Naive thymus-derived CD8-positive, alpha-beta T cell (primary cell): ENCODE results near the gene INPP4A. TPM values are rescaled to one million over a fixed set of nuclear protein-coding genes. Genes with fewer than 3 reads are reported as not detected.

ENCODE experiments used
- ATAC-seq, 2 donors: fragments of 150-1000 bp; cut with Tn5 transposase in 1 of 2; sonication (Bioruptor Pico), chemical (Tn5 transposase) in 1 of 2; 1 replicate in 1 of 2; 2 replicates in 1 of 2; pipeline ENCODE4 v1.10.0; 2021; ENCODE audit warnings: mild to moderate bottlenecking in 2 of 2, moderate library complexity in 2 of 2
- POLR2A ChIA-PET: fragments of 350-600 bp; sonication (Branson Sonifier 250); formaldehyde crosslinking; loops from one replicate; lab custom pipeline; 2021; ENCODE audit warnings: antibody characterized with exemption; lab: Charles Lee
- DNase-seq, 10 donors: peaks; one replicate each; pipeline versions ENCODE4 v3.0.0 to v3.0.0-alpha.2; 2020 to 2022
- H3K27ac Mint-ChIP-seq, 10 donors: one replicate each; pipeline ENCODE4 v1.8.0; 2020 to 2022; ENCODE audit warnings: mild to moderate bottlenecking in 10 of 10, mixed read lengths in 10 of 10, moderate library complexity in 4 of 10, inconsistent platforms in 1 of 10
- H3K27me3 Mint-ChIP-seq, 5 donors: one replicate each; pipeline ENCODE4 v1.8.0; 2021 to 2022; ENCODE audit warnings: mixed read lengths in 5 of 5
- H3K36me3 Mint-ChIP-seq, 3 donors: one replicate each; pipeline ENCODE4 v1.8.0; 2020 to 2022; ENCODE audit warnings: mixed read lengths in 3 of 3, mild to moderate bottlenecking in 2 of 3, inconsistent platforms in 1 of 3
- H3K4me1 Mint-ChIP-seq, 4 donors: one replicate each; pipeline ENCODE4 v1.8.0; 2021 to 2022; ENCODE audit warnings: mixed read lengths in 4 of 4
- H3K4me3 Mint-ChIP-seq, 10 donors: one replicate each; pipeline ENCODE4 v1.8.0; 2020 to 2022; ENCODE audit warnings: mild to moderate bottlenecking in 10 of 10, mixed read lengths in 10 of 10, moderate library complexity in 6 of 10, inconsistent platforms in 1 of 10
- H3K9me3 Mint-ChIP-seq, 9 donors: one replicate each; pipeline ENCODE4 v1.8.0; 2020 to 2022; ENCODE audit warnings: mixed read lengths in 9 of 9, mild to moderate bottlenecking in 3 of 9, inconsistent platforms in 1 of 9, moderate library complexity in 1 of 9
- polyA plus RNA-seq, 3 donors: library from polyadenylated mRNA; unstranded; fragments of 300-500 nt; fragmentation: Illumina TruSeq; gene quantifications; one replicate each; pipeline ENCODE4 v1.2.3, GENCODE V29; 2021
- total RNA-seq, 8 experiments: library from RNA in 2 of 8; stranded (reverse) in 2 of 8; gene quantifications; one replicate each; pipeline ENCODE4 v1.2.3 and lab custom pipeline; 2021 to 2026

Gene INPP4A
- total and polyA plus RNA-seq, 5 experiments from 2014 or later, result 37.7 to 141 (median 64.3) TPM

DNA sequence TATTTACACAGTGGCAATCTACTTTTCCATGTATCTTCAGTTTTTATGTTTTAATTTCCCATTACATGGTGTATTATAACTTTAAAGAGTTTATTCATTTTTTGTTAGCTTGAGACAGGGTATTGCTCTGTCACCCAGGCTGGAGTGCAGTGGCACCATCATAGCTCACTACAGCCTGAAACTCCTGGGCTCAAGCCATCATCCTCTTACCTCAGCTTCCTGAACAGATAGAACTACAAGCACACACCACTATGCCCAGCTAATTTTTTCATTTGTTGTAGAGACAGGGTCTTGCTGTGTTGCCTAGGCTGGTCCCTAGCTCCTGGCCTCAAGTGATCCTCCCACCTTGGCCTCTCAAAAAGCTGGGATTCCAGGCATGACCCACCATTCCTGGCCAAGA, 96.8 kb downstream of the INPP4A start:
- DNase-seq, result no peak
- Mint-ChIP-seq H3K9me3 (no peaks in the 10 kb centered on the region), H3K4me3 (no peak overlapping the region), H3K27me3 (no peaks in the 10 kb centered on the region), H3K27ac (peak overlapping the region in 2 of 10 donors; percentile 64 to 78), H3K4me1 (peaks cover 0 to 25% (median 11%) of the 10 kb centered on the region in 4 donors), H3K36me3 (peaks cover 4 to 95% (median 41%) of the 10 kb centered on the region in 3 donors)
- POLR2A ChIA-PET, result no interaction called here
- ATAC-seq, result no peak

DNA sequence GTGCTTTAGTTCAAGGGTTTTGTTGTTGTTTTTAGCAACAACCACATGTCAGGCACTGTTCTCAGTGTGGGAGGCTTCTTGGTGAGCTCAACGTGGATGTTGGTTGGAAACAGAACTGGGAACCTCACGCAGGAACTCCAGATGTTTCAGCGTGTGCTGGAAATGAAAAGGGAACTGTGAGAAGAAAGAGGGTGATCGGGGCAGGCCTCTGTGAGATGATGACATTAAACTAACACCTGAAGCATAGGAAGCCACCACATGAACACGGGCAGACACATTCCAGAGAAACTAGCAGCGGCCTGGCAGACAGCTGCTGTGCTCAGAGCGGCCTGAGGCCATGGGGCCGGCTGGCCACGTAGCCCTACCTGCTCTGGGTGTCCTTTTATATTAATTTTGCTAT, 97.2 kb downstream of the INPP4A start:
- no peak overlapping the region for H3K4me3 Mint-ChIP-seq
- H3K4me1 Mint-ChIP-seq, result peaks cover 3 to 29% (median 15%) of the 10 kb centered on the region in 4 donors
- ATAC-seq (no peak), DNase-seq (no peak)
- H3K36me3 Mint-ChIP-seq, result peaks cover 4 to 95% (median 38%) of the 10 kb centered on the region in 3 donors
- POLR2A ChIA-PET, result no interaction called here
- H3K27ac Mint-ChIP-seq, result peak overlapping the region in 5 of 10 donors; percentile 4 to 78 (median 49)
- H3K9me3 Mint-ChIP-seq, result no peaks in the 10 kb centered on the region
- no peaks in the 10 kb centered on the region for H3K27me3 Mint-ChIP-seq

DNA sequence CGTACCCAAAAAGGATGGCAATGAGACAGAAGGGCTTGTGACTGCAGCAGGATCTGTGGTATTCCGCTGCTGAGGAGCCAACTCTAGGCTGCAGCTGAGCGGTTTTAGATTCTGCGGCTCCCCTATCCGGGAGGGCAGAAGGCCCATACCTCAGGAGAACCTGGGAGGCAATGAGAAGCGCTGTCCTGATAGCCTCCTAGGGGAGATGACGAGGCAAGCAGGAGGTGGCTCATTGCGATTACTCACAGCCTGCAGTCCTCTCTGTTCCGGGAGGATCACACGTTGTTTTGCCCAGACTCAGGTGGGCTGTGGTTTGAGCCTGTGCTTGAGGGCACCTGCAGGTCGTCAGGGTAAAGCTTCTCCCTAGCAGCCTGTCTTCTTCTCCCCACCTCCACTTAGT, 98.6 kb downstream of the INPP4A start:
- H3K4me1 Mint-ChIP-seq, result peaks cover 15 to 42% (median 24%) of the 10 kb centered on the region in 4 donors
- DNase-seq (no peak), ATAC-seq (no peak)
- peak overlapping the region in 2 of 10 donors; percentile 35 to 51 for H3K27ac Mint-ChIP-seq
- no peak overlapping the region for H3K4me3 Mint-ChIP-seq
- POLR2A ChIA-PET, result interaction anchor here (0.6 kb wide), 1 partner anchor 100 kb away, joined by 5 read pairs; no protein-coding TSS in a partner anchor
- peaks cover 4 to 95% (median 42%) of the 10 kb centered on the region in 3 donors for H3K36me3 Mint-ChIP-seq
- no peaks in the 10 kb centered on the region for H3K27me3 Mint-ChIP-seq
- no peaks in the 10 kb centered on the region for H3K9me3 Mint-ChIP-seq

DNA sequence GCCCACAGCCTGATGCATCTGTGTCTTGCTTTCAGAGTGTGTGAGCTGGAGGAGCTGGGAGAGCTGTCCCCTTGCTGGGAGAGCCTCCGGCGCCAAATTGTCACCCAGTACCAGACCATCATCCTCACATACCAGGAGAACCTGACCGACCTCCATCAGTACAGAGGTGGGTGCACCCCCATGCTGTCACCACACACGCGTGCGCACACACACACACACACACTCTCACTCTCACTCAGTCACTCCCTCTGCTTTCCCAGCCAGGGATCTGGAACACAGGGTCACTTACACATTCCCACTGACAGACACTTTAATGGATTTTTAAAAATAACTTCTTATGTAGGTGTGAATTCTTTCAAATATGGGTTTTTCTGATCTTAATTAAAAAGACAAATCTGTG, 99.2 kb downstream of the INPP4A start:
- no peak for ATAC-seq
- POLR2A ChIA-PET, result interaction anchor here (0.6 kb wide), 1 partner anchor 100 kb away, joined by 5 read pairs; no protein-coding TSS in a partner anchor
- Mint-ChIP-seq H3K4me1 (peaks cover 20 to 45% (median 26%) of the 10 kb centered on the region in 4 donors), H3K9me3 (no peaks in the 10 kb centered on the region), H3K27me3 (no peaks in the 10 kb centered on the region), H3K27ac (peak overlapping the region in 6 of 10 donors; percentile 16 to 76 (median 50)), H3K36me3 (peaks cover 4 to 92% (median 35%) of the 10 kb centered on the region in 3 donors), H3K4me3 (no peak overlapping the region)
- DNase-seq, result no peak

DNA sequence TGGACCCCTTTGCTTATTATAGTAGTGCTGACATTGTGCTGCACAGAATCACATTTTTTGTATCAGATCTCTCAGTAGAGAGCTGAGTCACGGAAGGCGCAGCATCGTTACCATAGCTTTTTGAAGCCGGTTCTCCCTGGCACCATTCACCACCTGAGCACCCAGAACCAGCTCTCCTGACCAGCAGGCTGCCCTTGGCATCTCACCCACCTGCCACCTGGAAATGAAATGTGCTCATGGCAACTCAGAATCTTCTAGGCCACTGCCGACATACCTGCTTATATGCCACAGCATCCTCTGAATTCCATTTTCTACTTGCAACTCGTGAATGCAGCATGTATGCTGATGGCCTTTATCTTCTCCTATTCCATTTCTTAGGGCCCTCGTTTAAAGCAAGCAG, 100.9 kb downstream of the INPP4A start:
- POLR2A ChIA-PET, result no interaction called here
- no peaks in the 10 kb centered on the region for H3K27me3 Mint-ChIP-seq
- H3K4me3 Mint-ChIP-seq, result no peak overlapping the region
- no peaks in the 10 kb centered on the region for H3K9me3 Mint-ChIP-seq
- H3K27ac Mint-ChIP-seq, result peak overlapping the region in 4 of 10 donors; percentile 7 to 70 (median 25)
- peaks cover 27 to 60% (median 37%) of the 10 kb centered on the region in 4 donors for H3K4me1 Mint-ChIP-seq
- DNase-seq (no peak), ATAC-seq (no peak)
- peaks cover 4 to 88% (median 27%) of the 10 kb centered on the region in 3 donors for H3K36me3 Mint-ChIP-seq

DNA sequence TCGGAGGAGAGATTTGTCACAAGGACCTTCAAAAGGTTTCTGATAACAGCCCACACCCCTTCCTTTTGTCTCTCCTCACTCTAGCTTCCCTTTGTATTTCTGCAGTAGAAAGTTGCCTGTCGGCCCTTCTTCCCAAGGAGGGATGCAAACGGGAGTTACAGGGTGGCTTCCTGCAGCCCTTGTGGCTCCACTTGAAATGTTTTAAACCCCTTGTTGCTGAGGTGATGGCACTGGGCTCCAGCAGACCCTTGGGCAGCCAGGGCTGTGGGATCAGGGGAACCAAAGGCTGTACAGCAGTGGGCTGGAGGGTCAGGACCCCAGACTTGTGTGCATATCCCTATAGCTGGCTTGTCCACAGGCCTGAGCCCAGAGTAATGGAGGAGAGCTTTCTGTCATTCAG, 101.5 kb downstream of the INPP4A start:
- Mint-ChIP-seq H3K9me3 (no peaks in the 10 kb centered on the region), H3K27me3 (no peaks in the 10 kb centered on the region), H3K4me1 (peaks cover 30 to 65% (median 43%) of the 10 kb centered on the region in 4 donors), H3K4me3 (no peak overlapping the region), H3K27ac (peak overlapping the region in 5 of 10 donors; percentile 39 to 70 (median 50)), H3K36me3 (peaks cover 4 to 88% (median 27%) of the 10 kb centered on the region in 3 donors)
- POLR2A ChIA-PET, result no interaction called here
- ATAC-seq (no peak), DNase-seq (no peak)

DNA sequence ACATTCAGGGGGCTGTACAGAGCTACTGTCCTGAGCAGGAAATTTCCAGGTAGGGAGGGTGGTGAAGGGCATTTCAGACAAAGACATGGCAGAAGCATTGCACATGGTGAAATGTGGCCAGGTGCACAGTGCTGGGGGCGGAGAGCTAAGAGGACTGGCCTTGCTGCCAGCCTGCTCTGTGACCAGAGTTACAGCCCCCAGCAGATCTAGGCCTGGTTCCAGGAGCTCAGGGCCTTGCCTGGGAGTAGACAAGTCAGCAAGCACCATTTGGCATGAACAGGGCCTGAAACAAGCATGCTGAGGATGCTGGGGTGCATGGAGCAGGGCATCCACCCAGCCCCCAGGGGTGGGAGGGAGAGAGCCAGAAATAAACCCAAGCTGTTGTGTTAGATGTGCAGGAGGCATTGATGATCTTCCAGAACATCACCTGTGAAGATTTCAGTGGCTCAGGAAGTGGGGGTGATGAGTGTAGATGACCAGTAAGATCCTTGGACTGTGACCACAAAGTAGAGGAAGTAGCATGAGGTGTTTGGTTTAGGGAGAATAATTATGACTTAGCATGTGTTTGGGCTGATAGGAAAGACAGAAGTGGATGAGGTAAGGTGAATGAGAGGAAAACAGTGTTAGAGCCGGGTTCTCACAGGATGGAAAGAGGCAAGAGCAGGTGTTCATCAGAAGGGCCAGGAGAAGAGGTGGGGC, 102.6 kb downstream of the INPP4A start:
- POLR2A ChIA-PET, result no interaction called here
- no peak for DNase-seq
- Mint-ChIP-seq H3K36me3 (peaks cover 4 to 92% (median 27%) of the 10 kb centered on the region in 3 donors), H3K4me3 (peak overlapping the region in 3 of 10 donors; percentile 6 to 59 (median 19)), H3K4me1 (peaks cover 32 to 72% (median 49%) of the 10 kb centered on the region in 4 donors), H3K9me3 (no peaks in the 10 kb centered on the region), H3K27ac (peak overlapping the region; percentile 36 to 84 (median 66)), H3K27me3 (no peaks in the 10 kb centered on the region)
- ATAC-seq, result no peak

DNA sequence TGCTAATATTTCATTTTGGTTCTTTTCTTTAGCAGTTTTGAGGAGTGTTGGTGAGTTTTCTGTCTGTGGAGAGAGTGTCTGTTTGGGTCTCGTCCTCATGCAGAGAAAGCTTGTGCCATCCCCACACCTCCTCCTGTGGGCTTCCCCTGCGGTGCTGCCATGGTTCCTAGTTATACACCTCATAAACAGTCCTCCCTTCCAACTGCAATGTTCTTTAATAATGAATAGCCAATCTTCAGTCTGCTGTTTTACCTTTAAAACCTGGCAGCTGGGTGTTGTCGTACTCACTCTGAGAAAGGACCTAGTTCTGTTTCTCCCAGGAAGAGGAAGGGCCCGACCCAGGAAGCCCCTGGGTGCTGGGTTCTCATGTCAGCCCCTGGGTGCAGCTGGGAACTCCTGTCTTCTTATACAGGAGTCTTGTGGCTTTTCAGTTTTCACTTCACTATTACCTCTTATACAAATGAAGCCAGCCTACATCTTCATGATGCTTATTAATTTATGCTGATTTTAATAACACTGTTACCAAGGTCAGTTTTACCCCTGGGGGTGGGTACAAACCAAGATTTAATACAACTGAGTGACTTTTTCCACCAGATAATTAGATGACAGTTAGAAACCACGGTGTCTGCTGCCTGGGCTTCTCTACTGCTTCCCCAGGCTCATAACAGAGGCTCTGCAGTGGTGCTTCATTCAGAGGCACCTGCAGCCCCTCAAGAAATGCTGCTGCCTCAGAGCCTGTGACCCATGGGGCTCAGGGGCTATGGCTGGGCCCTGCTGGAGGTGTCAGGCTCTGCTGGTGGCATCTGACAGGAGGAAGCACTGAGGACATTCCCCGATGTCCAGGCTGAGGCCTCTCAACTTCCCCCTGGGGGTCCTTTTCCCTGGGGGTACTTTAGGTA, 104.5 kb downstream of the INPP4A start:
- peaks cover 0 to 93% (median 25%) of the 10 kb centered on the region in 3 donors for H3K36me3 Mint-ChIP-seq
- H3K4me1 Mint-ChIP-seq, result peaks cover 35 to 73% (median 53%) of the 10 kb centered on the region in 4 donors
- H3K27ac Mint-ChIP-seq, result peak overlapping the region; percentile 46 to 88 (median 73)
- POLR2A ChIA-PET, result no interaction called here
- peak overlapping the region in 1 of 10 donors; percentile 39 for H3K4me3 Mint-ChIP-seq
- no peaks in the 10 kb centered on the region for H3K9me3 Mint-ChIP-seq
- H3K27me3 Mint-ChIP-seq, result no peaks in the 10 kb centered on the region
- DNase-seq (no peak), ATAC-seq (peak; percentile 25 to 28)

DNA sequence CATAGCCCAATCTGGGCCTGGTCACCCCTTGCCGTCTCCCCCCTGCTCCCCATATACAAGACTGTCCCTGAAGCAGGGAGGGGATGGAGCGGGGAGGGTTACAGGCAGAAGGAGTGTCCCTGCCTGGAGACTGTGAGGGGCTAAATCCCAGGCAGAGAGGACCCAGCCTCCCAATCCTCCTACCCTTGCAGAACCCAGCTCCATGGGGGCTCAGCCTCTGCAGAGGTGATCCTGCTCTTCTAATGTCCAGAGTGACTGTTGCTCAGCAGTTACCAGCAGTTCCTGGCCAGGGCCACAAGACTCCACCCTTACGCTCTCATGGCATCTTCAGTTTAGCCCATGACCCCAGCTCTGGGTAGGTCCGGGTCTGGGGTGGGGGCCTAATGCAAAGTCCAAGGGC, 105.5 kb downstream of the INPP4A start:
- H3K9me3 Mint-ChIP-seq, result no peaks in the 10 kb centered on the region
- peak overlapping the region; percentile 2 to 89 (median 64) for H3K27ac Mint-ChIP-seq
- DNase-seq, result no peak
- H3K36me3 Mint-ChIP-seq, result peaks cover 0 to 93% (median 20%) of the 10 kb centered on the region in 3 donors
- H3K27me3 Mint-ChIP-seq, result no peaks in the 10 kb centered on the region
- H3K4me3 Mint-ChIP-seq, result peak overlapping the region in 5 of 10 donors; percentile 6 to 66 (median 15)
- H3K4me1 Mint-ChIP-seq, result peaks cover 37 to 73% (median 56%) of the 10 kb centered on the region in 4 donors
- POLR2A ChIA-PET, result interaction anchor here (1.4 kb wide), 1 partner anchor 10 kb away, joined by 5 read pairs; no protein-coding TSS in a partner anchor
- ATAC-seq, result no peak

DNA sequence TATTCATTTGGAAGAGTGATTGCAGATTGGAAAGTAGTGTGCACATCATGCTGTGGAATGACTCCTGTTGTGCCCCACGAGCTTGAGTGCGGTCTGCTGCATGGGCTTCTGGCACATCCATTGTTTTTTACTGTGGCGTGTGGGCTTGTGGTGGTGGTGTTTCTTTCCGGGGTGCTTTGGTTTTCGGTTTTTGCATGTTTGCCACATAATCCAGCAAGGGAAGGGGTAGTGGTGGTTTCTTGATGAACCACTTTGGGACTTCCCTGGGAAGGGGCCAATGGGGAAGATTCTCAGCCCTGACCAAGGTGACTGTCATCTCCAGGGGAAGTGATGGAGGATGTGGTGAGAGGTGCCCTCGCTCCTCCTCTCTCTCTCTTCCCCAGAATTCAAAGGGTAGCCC, 106.7 kb downstream of the INPP4A start:
- peak overlapping the region; percentile 51 to 94 (median 83) for H3K27ac Mint-ChIP-seq
- POLR2A ChIA-PET, result interaction anchor here (1.4 kb wide), 1 partner anchor 9 kb away, joined by 5 read pairs; no protein-coding TSS in a partner anchor
- peak overlapping the region in 6 of 10 donors; percentile 2 to 51 (median 28) for H3K4me3 Mint-ChIP-seq
- no peaks in the 10 kb centered on the region for H3K27me3 Mint-ChIP-seq
- peaks cover 46 to 75% (median 63%) of the 10 kb centered on the region in 4 donors for H3K4me1 Mint-ChIP-seq
- peaks cover 0 to 93% (median 12%) of the 10 kb centered on the region in 3 donors for H3K36me3 Mint-ChIP-seq
- ATAC-seq, result peak; percentile 34 to 78
- peak in 6 of 10 donors; percentile 8 to 36 (median 24) for DNase-seq
- H3K9me3 Mint-ChIP-seq, result no peaks in the 10 kb centered on the region

DNA sequence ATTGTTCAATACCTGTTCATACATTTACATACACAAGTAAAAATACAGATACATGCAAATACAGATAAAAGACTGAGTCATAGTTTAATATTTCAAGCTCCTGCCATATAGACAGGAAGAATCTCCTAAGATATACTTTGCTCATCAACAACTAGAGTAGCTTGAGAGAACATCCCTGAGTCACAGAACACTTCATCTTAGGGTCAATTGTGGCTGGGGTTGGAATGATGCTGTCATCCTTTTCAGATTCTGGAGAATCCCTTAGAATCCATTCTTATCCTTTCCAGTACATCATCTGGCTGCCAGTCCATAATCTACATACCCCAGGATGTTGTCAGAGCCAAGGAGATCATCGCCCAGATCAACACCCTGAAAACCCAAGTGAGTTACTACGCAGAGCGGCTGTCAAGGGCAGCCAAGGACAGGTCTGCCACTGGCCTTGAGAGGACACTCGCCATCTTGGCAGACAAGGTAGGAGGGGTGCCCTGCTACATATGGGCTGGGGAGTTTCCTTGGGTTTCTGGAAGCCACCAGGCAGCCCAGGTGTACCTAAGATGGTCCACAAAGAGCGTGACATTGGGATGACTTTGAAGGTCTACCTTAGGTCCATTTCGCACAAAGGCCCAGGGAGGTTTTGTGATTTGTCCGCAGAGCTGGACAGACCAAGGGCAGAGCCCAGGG, 108.0 kb downstream of the INPP4A start:
- Mint-ChIP-seq H3K9me3 (no peaks in the 10 kb centered on the region), H3K27me3 (no peaks in the 10 kb centered on the region), H3K4me3 (no peak overlapping the region), H3K27ac (peak overlapping the region in 9 of 10 donors; percentile 34 to 94 (median 73)), H3K4me1 (peaks cover 38 to 69% (median 62%) of the 10 kb centered on the region in 4 donors), H3K36me3 (peaks cover 0 to 93% (median 8%) of the 10 kb centered on the region in 3 donors)
- no peak for ATAC-seq
- POLR2A ChIA-PET, result no interaction called here
- DNase-seq, result no peak
